Myocyte (in vitro differentiated cells): ENCODE data around the gene CLCN6. TPM values are rescaled to one million over a fixed set of nuclear protein-coding genes. Genes with fewer than 3 reads are reported as not detected.

Experiments used
- DNase-seq: peaks from one replicate; pipeline ENCODE4 v3.0.0-alpha.2; 2012; ENCODE audit warnings: low read depth
- polyA plus RNA-seq: library from polyadenylated mRNA; unstranded; fragments of >200 nt; gene quantifications from one replicate; pipeline ENCODE4 v1.2.1, GENCODE V29; 2012; ENCODE audit warnings: missing spikeins
- total RNA-seq: library from RNA; depleted of rRNA; stranded (reverse); fragments of >200 nt; gene quantifications from 2 replicates; pipeline ENCODE4 v1.2.3, GENCODE V29; 2014

CLCN6 gene
- total RNA-seq = 16.0 and 22.2 TPM in 2 replicates
- polyA plus RNA-seq = 15.6 TPM

GRCh38 chr1:11805422-11806306 is at the start of gene CLCN6, which contains the start of gene MTHFR:
TSS of gene CLCN6 (plus strand) at chr1:11806191. CDS start at chr1:11806263, 72 bp downstream.
TSS of gene MTHFR (minus strand) at chr1:11805964. CDS start at chr1:11803116, 2,848 bp downstream.
- peak; percentile 99 for DNase-seq

- DNase-seq = no peak
Observed at GRCh38 chr1:11757047-11757446, 48.9 kb upstream of the CLCN6 start.

- DNase-seq = no peak
Observed at GRCh38 chr1:11759791-11760190, 46.2 kb upstream of the CLCN6 start.

- no peak for DNase-seq
Observed at GRCh38 chr1:11761285-11761684, 44.7 kb upstream of the CLCN6 start.

- DNase-seq = no peak
Observed at GRCh38 chr1:11761988-11762406, 44.0 kb upstream of the CLCN6 start, which contains the start of gene C1orf167. TSS of gene C1orf167 (plus strand) at chr1:11762193. CDS start at chr1:11764401, 2,208 bp downstream.

- DNase-seq = no peak
Observed at GRCh38 chr1:11764115-11764514, 41.9 kb upstream of the CLCN6 start.

- no peak for DNase-seq
Observed at GRCh38 chr1:11764519-11764918, 41.5 kb upstream of the CLCN6 start.

GRCh38 chr1:11765661-11766428 is 40.1 kb upstream of the CLCN6 start:
- DNase-seq = no peak

GRCh38 chr1:11766429-11766776 is 39.6 kb upstream of the CLCN6 start:
- no peak for DNase-seq

GRCh38 chr1:11767922-11768704 is 37.9 kb upstream of the CLCN6 start:
- peak; percentile 14 for DNase-seq

- peak; percentile 36 for DNase-seq
Observed at GRCh38 chr1:11768821-11769220, 37.2 kb upstream of the CLCN6 start.

GRCh38 chr1:11769274-11769673 is 36.7 kb upstream of the CLCN6 start:
- DNase-seq = no peak

- DNase-seq = no peak
Observed at GRCh38 chr1:11770011-11770410, 36.0 kb upstream of the CLCN6 start.

- DNase-seq = no peak
Observed at GRCh38 chr1:11771481-11772043, 34.4 kb upstream of the CLCN6 start.

- DNase-seq = no peak
Observed at GRCh38 chr1:11772458-11772857, 33.5 kb upstream of the CLCN6 start.

- no peak for DNase-seq
Observed at GRCh38 chr1:11774753-11775152, 31.2 kb upstream of the CLCN6 start.

- DNase-seq = no peak
Observed at GRCh38 chr1:11777658-11778322, 28.2 kb upstream of the CLCN6 start.

- no peak for DNase-seq
Observed at GRCh38 chr1:11778336-11778735, 27.7 kb upstream of the CLCN6 start.

GRCh38 chr1:11778844-11779623 is 27.0 kb upstream of the CLCN6 start:
- DNase-seq = no peak
